Muscle layer of colon (tissue), 2 donors: ENCODE measurements around the gene RXRA.

Experiments
- H3K27ac ChIP-seq: one replicate; pipeline ENCODE4 v1.7.0; 2013; ENCODE audit warnings: low read depth, mild to moderate bottlenecking, low read length, moderate library complexity
- H3K27me3 ChIP-seq, 2 donors: one replicate each; pipeline ENCODE4 v1.7.0; 2013; ENCODE audit warnings: low read length in 2 of 2, mild to moderate bottlenecking in 2 of 2; ENCODE audit not compliant: insufficient read depth in 2 of 2, control insufficient read depth in 1 of 2
- H3K36me3 ChIP-seq: one replicate; pipeline ENCODE4 v1.7.0; 2013; ENCODE audit warnings: mild to moderate bottlenecking, low read length; ENCODE audit not compliant: insufficient read depth
- H3K4me1 ChIP-seq: one replicate; pipeline ENCODE4 v1.7.0; 2013; ENCODE audit warnings: mild to moderate bottlenecking, low read length; ENCODE audit not compliant: insufficient read depth
- H3K4me3 ChIP-seq, 2 donors: one replicate each; pipeline ENCODE4 v1.7.0; 2013; ENCODE audit warnings: low read length in 2 of 2, low read depth in 1 of 2, mild to moderate bottlenecking in 1 of 2, moderate library complexity in 1 of 2
- H3K9ac ChIP-seq: one replicate; pipeline ENCODE4 v1.7.0; 2013; ENCODE audit warnings: low read length
- H3K9me3 ChIP-seq: one replicate; pipeline ENCODE4 v1.7.0; 2013; ENCODE audit warnings: mild to moderate bottlenecking, low read length
- donor health status: abdominal sarcoma.
- donor health status: Adenocarcinoma of cecum.

The RXRA gene

DNA sequence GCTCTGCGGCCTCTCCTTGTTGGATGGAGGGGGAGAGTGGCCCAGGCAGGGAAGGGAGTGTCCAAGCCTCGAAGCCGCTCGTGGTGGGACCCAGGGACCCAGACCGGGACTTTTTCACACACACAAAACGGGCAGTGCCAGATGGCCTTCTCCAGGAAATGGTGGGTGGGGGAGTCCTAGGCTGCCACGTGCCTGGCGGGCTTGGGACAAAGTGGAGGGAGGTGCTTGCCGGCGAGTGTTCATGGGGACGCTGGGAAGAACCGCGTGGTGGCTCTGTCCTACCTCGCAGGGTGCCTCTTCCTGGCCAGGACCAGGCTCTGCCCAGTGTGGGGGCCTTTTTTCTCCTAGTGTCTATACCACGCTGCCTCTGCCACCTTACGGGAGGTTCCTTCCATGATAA is 160.3 kb downstream of the RXRA start:
- Histone ChIP-seq H3K9me3 (no peaks in the 10 kb centered on the region), H3K4me3 (no peak overlapping the region), H3K4me1 (no peaks in the 10 kb centered on the region), H3K36me3 (no peaks in the 10 kb centered on the region), H3K27ac (no peak overlapping the region), H3K9ac (no peak overlapping the region), H3K27me3 (no peaks in the 10 kb centered on the region)
